NCI-H2227 (cell line): ENCODE data around the gene NBPF1.
"Not testable (repeated sequence)": the region's sequence is repeated elsewhere in the genome, so short reads cannot be mapped to it uniquely, and the experiment has no call there.

Experiments used
- DNase-seq: peaks from one replicate; lab custom pipeline; 2025; ENCODE audit not compliant: unreplicated experiment; lab: John Stamatoyannopoulos, UW

NBPF1 gene

GRCh38 chr1:16557034-16557433 is 56.3 kb downstream of the NBPF1 start:
- DNase-seq = not testable (repeated sequence)

GRCh38 chr1:16553244-16553643 is 60.1 kb downstream of the NBPF1 start:
- DNase-seq = not testable (repeated sequence)

- DNase-seq = not testable (repeated sequence)
These were observed 63.0 kb downstream of the NBPF1 start for GRCh38 chr1:16550212-16550918.

- DNase-seq = not testable (repeated sequence)
These were observed 63.8 kb downstream of the NBPF1 start for GRCh38 chr1:16549545-16549944.

GRCh38 chr1:16547502-16548241 is 65.7 kb downstream of the NBPF1 start:
- DNase-seq = not testable (repeated sequence)

- peak; percentile 85 for DNase-seq
These were observed 67.7 kb downstream of the NBPF1 start for GRCh38 chr1:16545682-16546095.

- DNase-seq = not testable (repeated sequence)
These were observed 72.9 kb downstream of the NBPF1 start for GRCh38 chr1:16540421-16540893.

GRCh38 chr1:16537528-16537927 is 75.8 kb downstream of the NBPF1 start:
- not testable (repeated sequence) for DNase-seq

- not testable (repeated sequence) for DNase-seq
These were observed 76.6 kb downstream of the NBPF1 start for GRCh38 chr1:16536796-16537195.

GRCh38 chr1:16535898-16536297 is 77.5 kb downstream of the NBPF1 start:
- DNase-seq = not testable (repeated sequence)

- not testable (repeated sequence) for DNase-seq
These were observed 77.9 kb downstream of the NBPF1 start for GRCh38 chr1:16535487-16535886.

- not testable (repeated sequence) for DNase-seq
These were observed 78.4 kb downstream of the NBPF1 start for GRCh38 chr1:16534829-16535456.

- DNase-seq = not testable (repeated sequence)
These were observed 79.0 kb downstream of the NBPF1 start for GRCh38 chr1:16534239-16534828.

GRCh38 chr1:16532235-16532991 is 81.0 kb downstream of the NBPF1 start:
- not testable (repeated sequence) for DNase-seq

- not testable (repeated sequence) for DNase-seq
These were observed 85.0 kb downstream of the NBPF1 start for GRCh38 chr1:16528338-16528737.

GRCh38 chr1:16525769-16526168 is 87.6 kb downstream of the NBPF1 start:
- DNase-seq = not testable (repeated sequence)

- DNase-seq = not testable (repeated sequence)
These were observed 91.7 kb downstream of the NBPF1 start for GRCh38 chr1:16521679-16522078.

GRCh38 chr1:16521288-16521583 is 92.1 kb downstream of the NBPF1 start:
- DNase-seq = no peak

- DNase-seq = not testable (repeated sequence)
These were observed 92.7 kb downstream of the NBPF1 start for GRCh38 chr1:16520435-16521287.
